CD4-positive, alpha-beta memory T cell (primary cell): ENCODE measurements around the gene ALOX5. TPM values are rescaled to one million over a fixed set of nuclear protein-coding genes. Genes with fewer than 3 reads are reported as not detected.

ENCODE experiments used
- CTCF ChIA-PET: fragments of 350-600 bp; sonication (Branson Sonifier 250); formaldehyde crosslinking; loops from one replicate; lab custom pipeline; 2021; ENCODE audit warnings: inconsistent platforms; ENCODE audit not compliant: partially characterized antibody; lab: Charles Lee
- POLR2A ChIA-PET: fragments of 350-600 bp; sonication (Branson Sonifier 250); formaldehyde crosslinking; loops from one replicate; lab custom pipeline; 2021; ENCODE audit not compliant: partially characterized antibody; lab: Charles Lee
- DNase-seq, 5 donors: peaks; one replicate each; pipeline versions ENCODE4 v3.0.0 to v3.0.0-alpha.2; 2020 to 2022; ENCODE audit warnings: mixed read lengths in 1 of 5
- H3K27ac ChIP-seq: one replicate; pipeline ENCODE4 v1.7.0; 2013; ENCODE audit warnings: low read depth, low read length
- H3K27me3 ChIP-seq: 2 replicates; pipeline ENCODE4 v1.7.0; 2013; ENCODE audit warnings: mild to moderate bottlenecking, low read length, moderate library complexity; ENCODE audit not compliant: insufficient read depth
- H3K36me3 ChIP-seq: 2 replicates; pipeline ENCODE4 v1.7.0; 2013; ENCODE audit warnings: mild to moderate bottlenecking, low read length, moderate library complexity; ENCODE audit not compliant: insufficient read depth
- H3K4me1 ChIP-seq: 2 replicates; pipeline ENCODE4 v1.7.0; 2013; ENCODE audit warnings: mild to moderate bottlenecking, low read length, moderate library complexity; ENCODE audit not compliant: insufficient read depth
- H3K4me3 ChIP-seq, 2 donors: one replicate each; pipeline ENCODE4 v1.7.0; 2013; ENCODE audit warnings: low read length in 2 of 2, mild to moderate bottlenecking in 1 of 2
- H3K9me3 ChIP-seq, 2 donors: one replicate each; pipeline ENCODE4 v1.7.0; 2013; ENCODE audit warnings: low read length in 2 of 2, control low read depth in 1 of 2; ENCODE audit not compliant: control insufficient read depth in 1 of 2
- H3K27ac Mint-ChIP-seq, 7 donors: one replicate each; pipeline ENCODE4 v1.8.0; 2020 to 2021; ENCODE audit warnings: mixed read lengths in 7 of 7, mild to moderate bottlenecking in 6 of 7, inconsistent platforms in 3 of 7, moderate library complexity in 3 of 7
- H3K27me3 Mint-ChIP-seq, 2 donors: one replicate each; pipeline ENCODE4 v1.8.0; 2020 to 2021; ENCODE audit warnings: mixed read lengths in 2 of 2
- H3K36me3 Mint-ChIP-seq, 2 donors: one replicate each; pipeline ENCODE4 v1.8.0; 2020 to 2021; ENCODE audit warnings: mixed read lengths in 2 of 2, inconsistent platforms in 1 of 2, mild to moderate bottlenecking in 1 of 2
- H3K4me1 Mint-ChIP-seq, 4 donors: one replicate each; pipeline ENCODE4 v1.8.0; 2020 to 2021; ENCODE audit warnings: mixed read lengths in 4 of 4, mild to moderate bottlenecking in 1 of 4
- H3K4me3 Mint-ChIP-seq, 8 donors: one replicate each; pipeline ENCODE4 v1.8.0; 2020 to 2021; ENCODE audit warnings: mixed read lengths in 8 of 8, mild to moderate bottlenecking in 7 of 8, moderate library complexity in 6 of 8, inconsistent platforms in 3 of 8
- H3K9me3 Mint-ChIP-seq, 8 donors: one replicate each; pipeline ENCODE4 v1.8.0; 2020 to 2021; ENCODE audit warnings: mixed read lengths in 8 of 8, mild to moderate bottlenecking in 5 of 8, inconsistent platforms in 3 of 8, moderate library complexity in 1 of 8
- intact Hi-C: fragments of 100-400 bp; cut with micrococcal nuclease; formaldehyde crosslinking; loops from one replicate; pipeline ENCODE4 v1.15.1; 2023
- polyA plus RNA-seq, 2 donors: library from polyadenylated mRNA; unstranded; fragments of 300-500 nt; fragmentation: Illumina TruSeq; gene quantifications; one replicate each; pipeline ENCODE4 v1.2.3, GENCODE V29; 2021
- total RNA-seq, 2 experiments: library from RNA; stranded (reverse); gene quantifications; one replicate each; pipeline ENCODE4 v1.2.3, GENCODE V29; 2021

ALOX5 gene
- total and polyA plus RNA-seq, 4 experiments from 2014 or later = 3.1 to 30.3 (median 9.3) TPM

DNA sequence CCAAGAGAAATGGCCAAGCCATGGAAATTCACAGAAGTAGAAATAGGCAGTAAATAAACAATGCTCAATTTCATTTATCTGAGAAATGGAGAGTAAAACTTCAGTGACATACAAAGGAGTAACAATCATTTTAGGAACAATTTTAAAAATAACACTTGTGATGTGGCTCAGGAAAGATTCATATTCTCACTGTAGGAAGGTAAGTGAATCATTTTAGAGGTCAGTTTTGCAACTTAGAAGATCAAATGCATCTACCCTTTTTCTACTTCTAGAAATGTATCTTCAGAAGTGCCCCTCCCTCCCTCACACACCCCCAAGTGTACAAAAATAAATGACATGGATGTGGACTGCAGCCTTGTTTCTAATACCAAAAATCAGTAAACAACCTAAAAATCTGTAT lies 78.3 kb downstream of the ALOX5 start:
- Histone ChIP-seq H3K4me1 (peaks cover 14% of the 10 kb centered on the region), H3K27me3 (no peaks in the 10 kb centered on the region), H3K36me3 (no peaks in the 10 kb centered on the region), H3K4me3 (no peak overlapping the region), H3K9me3 (no peaks in the 10 kb centered on the region), H3K27ac (no peak overlapping the region)
- ChIA-PET POLR2A (no interaction called here), CTCF (interaction anchor here (1.2 to 1.8 kb wide), 3 partner anchors 9 to 202 kb away, joined by 3 to 7 read pairs (median 3); no protein-coding TSS in a partner anchor)
- intact Hi-C loops = no loop called here
- peak overlapping the region in 2 of 7 donors; percentile 39 to 70 for H3K27ac Mint-ChIP-seq
- H3K4me3 Mint-ChIP-seq = no peak overlapping the region
- H3K27me3 Mint-ChIP-seq = no peaks in the 10 kb centered on the region
- H3K4me1 Mint-ChIP-seq = peaks cover 4 to 16% (median 13%) of the 10 kb centered on the region in 4 donors
- peaks cover 15 to 22% of the 10 kb centered on the region in 2 donors for H3K36me3 Mint-ChIP-seq
- H3K9me3 Mint-ChIP-seq = no peaks in the 10 kb centered on the region
- no peak for DNase-seq

DNA sequence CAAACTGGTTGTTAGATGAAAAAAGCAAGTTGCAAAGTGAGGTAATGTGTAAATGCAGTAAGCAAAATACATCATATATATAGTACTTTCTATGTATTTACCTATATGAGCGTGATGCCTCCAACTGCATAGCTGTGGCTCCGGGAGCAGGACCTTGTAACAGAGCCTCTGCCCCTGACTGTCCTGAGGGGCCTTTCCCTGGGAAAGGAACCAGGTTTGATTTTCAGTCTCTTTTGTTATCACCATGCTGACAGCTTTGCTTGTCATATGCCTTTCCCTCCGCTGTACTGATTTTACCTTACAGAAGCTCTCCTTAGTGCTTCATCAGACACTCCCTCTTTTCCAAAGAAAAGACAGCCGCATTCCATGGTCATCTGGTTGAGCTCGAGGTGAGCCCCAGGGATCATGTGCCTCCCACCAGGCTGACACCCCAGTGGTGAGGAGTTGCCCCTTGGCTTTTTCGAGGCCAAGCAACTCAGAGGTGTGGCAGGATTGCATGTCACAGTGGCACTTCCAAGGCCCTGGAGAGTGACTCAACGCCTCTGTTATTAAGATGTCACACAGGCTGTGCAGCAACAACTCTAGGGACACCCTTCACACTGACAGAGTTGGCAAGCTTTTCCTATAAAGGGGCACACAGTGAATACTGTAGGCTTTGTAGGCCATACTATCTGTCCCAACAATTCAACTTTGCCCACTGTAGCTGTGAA lies 78.9 kb downstream of the ALOX5 start:
- DNase-seq = no peak

DNA sequence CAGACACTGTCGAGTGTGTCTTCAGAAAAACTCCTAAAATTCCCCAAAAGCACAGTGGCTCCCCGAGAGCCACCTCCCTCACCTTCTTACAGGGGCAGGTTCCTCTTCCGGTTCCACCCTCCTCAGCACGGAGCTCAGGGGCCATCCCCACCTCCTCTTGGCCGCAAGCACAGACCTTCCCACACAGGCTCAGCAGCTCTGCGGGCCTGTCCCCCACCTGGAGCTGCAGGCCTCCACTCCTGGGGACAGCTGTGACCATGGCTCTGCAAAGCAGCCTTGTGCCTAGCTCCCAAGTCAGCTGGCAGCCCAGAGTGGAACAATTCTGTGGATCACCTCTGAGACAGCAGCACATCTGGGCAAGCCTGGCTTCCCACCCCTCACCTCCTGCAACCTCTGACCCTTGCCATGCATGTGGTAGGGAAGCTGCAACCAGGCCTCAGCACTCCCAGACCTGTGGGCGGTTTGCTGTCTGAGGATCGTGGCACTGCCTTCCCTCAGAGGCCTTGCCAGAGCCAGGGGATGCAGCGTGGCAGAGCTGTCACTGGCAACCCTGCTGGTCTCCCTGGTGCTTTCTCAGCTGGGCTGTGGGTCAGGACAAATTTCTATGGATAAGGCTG lies 79.7 kb downstream of the ALOX5 start:
- Histone ChIP-seq H3K27ac (no peak overlapping the region), H3K4me3 (no peak overlapping the region), H3K4me1 (peaks cover 14% of the 10 kb centered on the region), H3K36me3 (peaks cover 4% of the 10 kb centered on the region), H3K27me3 (no peaks in the 10 kb centered on the region), H3K9me3 (no peaks in the 10 kb centered on the region)
- Mint-ChIP-seq H3K4me1 (peaks cover 4 to 16% (median 13%) of the 10 kb centered on the region in 4 donors), H3K27me3 (no peaks in the 10 kb centered on the region), H3K9me3 (no peaks in the 10 kb centered on the region), H3K36me3 (peaks cover 30 to 37% of the 10 kb centered on the region in 2 donors), H3K27ac (peak overlapping the region in 4 of 7 donors; percentile 22 to 74 (median 47)), H3K4me3 (no peak overlapping the region)
- ChIA-PET CTCF (interaction anchor here (1.2 to 1.8 kb wide), 3 partner anchors 8 to 204 kb away, joined by 3 to 7 read pairs (median 3); no protein-coding TSS in a partner anchor), POLR2A (no interaction called here)
- intact Hi-C loops = no loop called here
- DNase-seq = no peak

More for the DNA sequence above, 78.9 kb downstream of the ALOX5 start:
- Histone ChIP-seq H3K9me3 (no peaks in the 10 kb centered on the region), H3K27ac (no peak overlapping the region), H3K36me3 (no peaks in the 10 kb centered on the region), H3K4me3 (no peak overlapping the region), H3K4me1 (peaks cover 14% of the 10 kb centered on the region), H3K27me3 (no peaks in the 10 kb centered on the region)
- peaks cover 22 to 28% of the 10 kb centered on the region in 2 donors for H3K36me3 Mint-ChIP-seq
- CTCF ChIA-PET = interaction anchor here (1.2 to 1.8 kb wide), 3 partner anchors 9 to 203 kb away, joined by 3 to 7 read pairs (median 3); no protein-coding TSS in a partner anchor
- H3K27ac Mint-ChIP-seq = peak overlapping the region in 3 of 7 donors; percentile 22 to 76 (median 38)
- POLR2A ChIA-PET = no interaction called here
- H3K9me3 Mint-ChIP-seq = no peaks in the 10 kb centered on the region
- H3K4me3 Mint-ChIP-seq = no peak overlapping the region
- H3K4me1 Mint-ChIP-seq = peaks cover 4 to 16% (median 13%) of the 10 kb centered on the region in 4 donors
- no peaks in the 10 kb centered on the region for H3K27me3 Mint-ChIP-seq
- intact Hi-C loops = no loop called here

DNA sequence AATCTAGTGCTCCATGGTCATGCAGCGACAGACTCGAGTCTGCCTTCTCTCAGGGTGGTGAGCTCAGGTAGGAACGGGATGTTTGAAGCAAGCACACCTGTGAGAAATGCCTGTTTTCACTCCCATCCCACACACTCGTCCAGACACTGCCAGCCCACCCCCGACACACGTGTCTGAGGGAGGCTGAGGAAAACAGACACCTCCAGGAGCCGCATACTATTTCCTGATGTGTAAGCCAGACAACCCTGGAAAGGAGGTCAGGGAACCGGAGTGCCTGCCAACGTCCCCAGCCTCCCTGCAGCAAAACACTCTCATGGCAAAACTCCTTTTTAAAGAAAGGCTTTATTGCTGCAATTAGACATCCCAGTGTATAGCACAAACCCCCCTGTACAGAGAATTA lies 80.2 kb downstream of the ALOX5 start:
- Histone ChIP-seq H3K27me3 (no peaks in the 10 kb centered on the region), H3K4me1 (peaks cover 14% of the 10 kb centered on the region), H3K4me3 (no peak overlapping the region), H3K36me3 (peaks cover 9% of the 10 kb centered on the region), H3K9me3 (no peaks in the 10 kb centered on the region), H3K27ac (no peak overlapping the region)
- Mint-ChIP-seq H3K9me3 (no peaks in the 10 kb centered on the region), H3K27ac (peak overlapping the region in 6 of 7 donors; percentile 25 to 80 (median 56)), H3K4me1 (peaks cover 4 to 16% (median 13%) of the 10 kb centered on the region in 4 donors), H3K4me3 (peak overlapping the region in 2 of 8 donors; percentile 17 to 31), H3K27me3 (no peaks in the 10 kb centered on the region), H3K36me3 (peaks cover 35 to 42% of the 10 kb centered on the region in 2 donors)
- ChIA-PET POLR2A (no interaction called here), CTCF (interaction anchor here (1.8 kb wide), 1 partner anchor 11 kb away, joined by 7 read pairs; no protein-coding TSS in a partner anchor)
- intact Hi-C loops = no loop called here
- DNase-seq = no peak

DNA sequence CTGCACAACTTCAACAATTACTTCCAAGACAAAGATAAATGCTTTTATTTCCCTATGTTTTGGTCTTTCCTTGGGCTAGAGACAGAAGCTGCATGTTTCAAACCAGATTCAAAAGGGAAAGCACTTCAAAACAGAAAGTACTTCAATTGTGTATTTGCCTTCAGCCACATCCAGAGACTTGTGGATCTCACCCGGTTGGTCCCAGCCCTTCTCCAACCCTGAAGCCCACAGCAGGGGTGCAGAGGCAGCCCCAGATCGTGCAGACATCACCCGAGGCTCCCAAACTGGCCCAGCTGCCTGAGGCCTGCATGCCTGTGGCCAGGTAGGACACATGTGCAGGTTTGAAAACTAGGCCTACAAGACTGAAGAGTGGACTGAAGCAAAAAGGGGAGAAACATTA lies 80.8 kb downstream of the ALOX5 start:
- H3K36me3 Mint-ChIP-seq = peaks cover 41 to 46% of the 10 kb centered on the region in 2 donors
- no peaks in the 10 kb centered on the region for H3K9me3 Mint-ChIP-seq
- ChIA-PET POLR2A (no interaction called here), CTCF (no interaction called here)
- Histone ChIP-seq H3K4me1 (peaks cover 14% of the 10 kb centered on the region), H3K4me3 (no peak overlapping the region), H3K27ac (no peak overlapping the region), H3K27me3 (no peaks in the 10 kb centered on the region), H3K36me3 (peaks cover 15% of the 10 kb centered on the region), H3K9me3 (no peaks in the 10 kb centered on the region)
- H3K4me1 Mint-ChIP-seq = peaks cover 4 to 16% (median 13%) of the 10 kb centered on the region in 4 donors
- H3K27ac Mint-ChIP-seq = peak overlapping the region in 5 of 7 donors; percentile 25 to 81 (median 76)
- DNase-seq = no peak
- no peaks in the 10 kb centered on the region for H3K27me3 Mint-ChIP-seq
- intact Hi-C loops = no loop called here
- peak overlapping the region in 2 of 8 donors; percentile 17 to 71 for H3K4me3 Mint-ChIP-seq

DNA sequence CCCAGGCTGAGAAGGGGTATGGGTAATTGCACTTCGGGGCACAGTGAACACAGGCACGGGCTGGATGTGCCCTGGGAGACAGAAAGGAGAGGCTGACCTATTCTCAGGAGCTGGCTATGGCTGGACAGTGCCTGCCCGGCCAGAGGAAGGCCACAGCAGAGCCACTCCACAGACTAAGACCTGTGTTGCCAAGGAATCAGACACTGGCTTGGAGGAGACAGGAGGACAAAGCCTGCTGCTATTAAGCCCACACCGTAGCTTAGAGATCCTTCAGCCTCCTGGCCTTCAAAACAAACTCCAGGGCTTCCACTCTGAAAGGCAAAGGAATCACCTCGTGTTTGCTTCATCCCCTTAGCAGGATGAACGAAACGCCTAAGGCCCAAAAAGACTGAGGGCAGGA lies 82.2 kb downstream of the ALOX5 start:
- Histone ChIP-seq H3K4me1 (peaks cover 14% of the 10 kb centered on the region), H3K27me3 (no peaks in the 10 kb centered on the region), H3K36me3 (peaks cover 25% of the 10 kb centered on the region), H3K9me3 (no peaks in the 10 kb centered on the region), H3K4me3 (no peak overlapping the region), H3K27ac (no peak overlapping the region)
- intact Hi-C loops = no loop called here
- POLR2A ChIA-PET = no interaction called here
- Mint-ChIP-seq H3K9me3 (no peaks in the 10 kb centered on the region), H3K27ac (peak overlapping the region in 2 of 7 donors; percentile 30 to 75), H3K27me3 (no peaks in the 10 kb centered on the region), H3K36me3 (peaks cover 55 to 57% of the 10 kb centered on the region in 2 donors), H3K4me1 (peaks cover 4 to 16% (median 13%) of the 10 kb centered on the region in 4 donors), H3K4me3 (no peak overlapping the region)
- DNase-seq = no peak
- CTCF ChIA-PET = no interaction called here

DNA sequence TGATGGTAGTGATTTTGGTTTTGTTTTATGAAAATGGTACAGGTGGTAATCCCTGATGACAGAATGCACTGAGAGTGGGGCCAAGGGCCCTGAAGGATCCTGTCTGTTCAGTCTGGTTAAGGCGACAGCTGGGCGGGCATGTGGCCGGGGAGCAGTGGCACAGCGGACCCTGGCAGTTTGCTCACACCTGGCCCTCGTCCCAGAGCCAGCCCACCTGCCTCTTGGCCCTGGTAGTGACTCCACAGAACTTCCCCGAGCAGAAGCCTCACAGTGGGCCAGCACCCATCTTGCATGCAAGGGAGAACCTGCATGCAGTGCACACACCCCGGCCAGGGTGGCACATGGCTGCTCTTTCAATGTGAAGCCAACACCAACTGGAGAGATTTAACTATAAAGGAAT lies 82.8 kb downstream of the ALOX5 start:
- intact Hi-C loops = no loop called here
- H3K4me1 Mint-ChIP-seq = peaks cover 4 to 16% (median 11%) of the 10 kb centered on the region in 4 donors
- no peak overlapping the region for H3K4me3 Mint-ChIP-seq
- no peak for DNase-seq
- no peaks in the 10 kb centered on the region for H3K9me3 ChIP-seq
- H3K27ac ChIP-seq = no peak overlapping the region
- H3K36me3 Mint-ChIP-seq = peaks cover 59 to 61% of the 10 kb centered on the region in 2 donors
- peaks cover 25% of the 10 kb centered on the region for H3K36me3 ChIP-seq
- H3K9me3 Mint-ChIP-seq = no peaks in the 10 kb centered on the region
- no peaks in the 10 kb centered on the region for H3K27me3 ChIP-seq
- H3K27ac Mint-ChIP-seq = peak overlapping the region in 1 of 7 donors; percentile 48
- ChIA-PET POLR2A (no interaction called here), CTCF (no interaction called here)
- no peak overlapping the region for H3K4me3 ChIP-seq
- H3K4me1 ChIP-seq = peaks cover 14% of the 10 kb centered on the region
- H3K27me3 Mint-ChIP-seq = no peaks in the 10 kb centered on the region
